Measurements from ENCODE around the gene CUBN. TPM values are rescaled to one million over a fixed set of nuclear protein-coding genes. Genes with fewer than 3 reads are reported as not detected.

Gene CUBN
- total and polyA plus RNA-seq, 9 of the 15 experiments (the other 6 are each of a cell fraction or from before 2014, with no cell fraction given): 0.04 to 0.33 (median 0.09) TPM

GRCh38 chr10:16817125-16818019, 312.2 kb downstream of the CUBN start, which contains the start of gene RSU1 (continued):
- TF ChIP-seq ZMIZ1 (IDR thresholded peaks at IDR 0.05; ENCODE audit: low read depth in 2 of 2, low read length in 2 of 2): 0 out of 4 replicates have a peak, but pooled peaks of 1 of the 2 experiments have one; percentile 35
- TF ChIP-seq NBN (IDR thresholded peaks at IDR 0.05; ENCODE audit: low read depth): no peak
- no peak for TF ChIP-seq HBP1 (CRISPR knock-in tag; IDR thresholded peaks at IDR 0.05)
- no peak for TF ChIP-seq CGGBP1 (CRISPR knock-in tag; IDR thresholded peaks at IDR 0.05)
- 0 out of 2 replicates have a peak, but pooled peaks have one; percentile 24 for TF ChIP-seq GATAD2A (IDR thresholded peaks at IDR 0.05)
- peak in 1 of 2 experiments; percentile 56; a peak in 1 of 4 replicates for TF ChIP-seq MAZ (CRISPR knock-in tag; conservative IDR thresholded peaks at IDR 0.05 in 1 of 2, IDR thresholded peaks at IDR 0.05 in 1 of 2)
- peak; percentile 39; the same call in 1 of the 2 replicates for TF ChIP-seq E2F3 (CRISPR knock-in tag; IDR thresholded peaks at IDR 0.05)
- TF ChIP-seq PATZ1 (CRISPR knock-in tag; IDR thresholded peaks at IDR 0.05; ENCODE audit: borderline replicate concordance): no peak
- 0 out of 2 replicates have a peak, but pooled peaks have one; percentile 35 for TF ChIP-seq HDAC2 (IDR thresholded peaks at IDR 0.05)
- no peak for TF ChIP-seq TARDBP (IDR thresholded peaks at IDR 0.05)
- TF ChIP-seq BRF1 (IDR thresholded peaks at IDR 0.05; ENCODE audit: borderline replicate concordance, extremely low read depth, insufficient read length): no peak
- no peak for TF ChIP-seq ZNF408 (CRISPR knock-in tag; IDR thresholded peaks at IDR 0.05; ENCODE audit: low read depth)
- no peak for TF ChIP-seq ZNF217 (CRISPR knock-in tag; IDR thresholded peaks at IDR 0.05)
- TF ChIP-seq ATF1 (CRISPR knock-in tag; IDR thresholded peaks at IDR 0.05): no peak
- peak; percentile 76 for TF ChIP-seq ATF1 (tag; IDR thresholded peaks at IDR 0.05)
- no peak for TF ChIP-seq ZNF316 (IDR thresholded peaks at IDR 0.05)
- peak; percentile 47; the same call in 1 of the 2 replicates for TF ChIP-seq CBX1 (IDR thresholded peaks at IDR 0.05; ENCODE audit: low read depth)
- TF ChIP-seq DEAF1 (CRISPR knock-in tag; IDR thresholded peaks at IDR 0.05): no peak

Measured in K562 (cell line).